B cell (primary cell): ENCODE data around the gene PLEKHM1.
"Not testable (repeated sequence)": the region's sequence is repeated elsewhere in the genome, so short reads cannot be mapped to it uniquely, and the experiment has no call there.

ENCODE experiments used
- EZH2 ChIP-seq: IDR thresholded peaks from 2 replicates; pipeline ENCODE4 v1.6.1; 2012; ENCODE audit warnings: borderline replicate concordance, low read depth, mild to moderate bottlenecking, moderate library complexity, low read length; ENCODE audit not compliant: insufficient read depth, poor library complexity, severe bottlenecking
- TF ChIP-seq, protein P1 (sequence below): fragments of 200-600 bp; IDR thresholded peaks from one replicate; pipeline ENCODE4 v1.8.0; 2022; ENCODE audit warnings: antibody characterized with exemption, mild to moderate bottlenecking

DNA sequence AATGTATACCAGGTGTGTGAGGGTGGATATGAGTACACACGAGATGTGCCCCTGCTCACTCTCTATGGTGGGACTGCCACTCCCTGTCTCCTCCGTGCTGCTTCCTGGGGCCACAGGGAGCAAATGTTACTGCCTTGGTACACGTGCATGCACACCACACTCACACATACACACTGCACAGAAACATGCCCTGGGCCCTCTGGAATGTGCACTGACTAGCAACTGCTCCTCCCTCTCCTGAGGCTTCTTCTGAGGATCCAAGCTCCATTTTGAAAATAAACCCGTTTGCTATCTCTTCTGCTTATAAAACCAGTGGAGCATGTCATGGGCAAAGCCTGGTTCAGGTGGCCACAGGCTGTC is 21.3 kb downstream of the PLEKHM1 start:
- TF ChIP-seq EZH2: not testable (repeated sequence)
- TF ChIP-seq, protein P1, sequence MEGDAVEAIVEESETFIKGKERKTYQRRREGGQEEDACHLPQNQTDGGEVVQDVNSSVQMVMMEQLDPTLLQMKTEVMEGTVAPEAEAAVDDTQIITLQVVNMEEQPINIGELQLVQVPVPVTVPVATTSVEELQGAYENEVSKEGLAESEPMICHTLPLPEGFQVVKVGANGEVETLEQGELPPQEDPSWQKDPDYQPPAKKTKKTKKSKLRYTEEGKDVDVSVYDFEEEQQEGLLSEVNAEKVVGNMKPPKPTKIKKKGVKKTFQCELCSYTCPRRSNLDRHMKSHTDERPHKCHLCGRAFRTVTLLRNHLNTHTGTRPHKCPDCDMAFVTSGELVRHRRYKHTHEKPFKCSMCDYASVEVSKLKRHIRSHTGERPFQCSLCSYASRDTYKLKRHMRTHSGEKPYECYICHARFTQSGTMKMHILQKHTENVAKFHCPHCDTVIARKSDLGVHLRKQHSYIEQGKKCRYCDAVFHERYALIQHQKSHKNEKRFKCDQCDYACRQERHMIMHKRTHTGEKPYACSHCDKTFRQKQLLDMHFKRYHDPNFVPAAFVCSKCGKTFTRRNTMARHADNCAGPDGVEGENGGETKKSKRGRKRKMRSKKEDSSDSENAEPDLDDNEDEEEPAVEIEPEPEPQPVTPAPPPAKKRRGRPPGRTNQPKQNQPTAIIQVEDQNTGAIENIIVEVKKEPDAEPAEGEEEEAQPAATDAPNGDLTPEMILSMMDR: not testable (repeated sequence)
